Measurements from ENCODE around the gene MAML3.

The MAML3 gene

GRCh38 chr4:140069066-140069465 lies 84.9 kb downstream of the MAML3 start:
- H3K18ac ChIP-seq (ENCODE audit: low read length): no peak overlapping the region
- peaks cover 8 to 9% of the 10 kb centered on the region in 2 donors for H3K4me1 ChIP-seq (ENCODE audit: control insufficient read depth in 2 of 2, insufficient read depth in 1 of 2, low read depth in 1 of 2, low read length in 2 of 2)
- DNase-seq (ENCODE audit: low spot score): no peak
- H2AFZ ChIP-seq (ENCODE audit: low read length): no peak overlapping the region
- no peak overlapping the region for H3K4ac ChIP-seq (ENCODE audit: low read length)
- H2BK12ac ChIP-seq (ENCODE audit: low read length): no peak overlapping the region
- no peak overlapping the region for H4K8ac ChIP-seq (ENCODE audit: low read depth, low read length)
- H3K9ac ChIP-seq (ENCODE audit: low read depth, low read length, poor library complexity): no peak overlapping the region
- no peak overlapping the region for H2AK5ac ChIP-seq (ENCODE audit: low read depth, low read length)
- H4K91ac ChIP-seq (ENCODE audit: low read depth, low read length, poor library complexity): no peak overlapping the region
- no peaks in the 10 kb centered on the region for H3K79me1 ChIP-seq (ENCODE audit: low read depth, low read length)
- H3K23ac ChIP-seq (ENCODE audit: low read depth, low read length, poor library complexity): no peak overlapping the region
- no peaks in the 10 kb centered on the region for H3K27me3 ChIP-seq (ENCODE audit: control insufficient read depth in 3 of 3, insufficient read depth in 3 of 3, low read depth in 1 of 3, low read length in 3 of 3)
- no peak overlapping the region for H2BK120ac ChIP-seq (ENCODE audit: low read depth, low read length)
- WGBS, 2 donors (ENCODE audit: extremely low coverage in 2 of 2, insufficient read length in 2 of 2, insufficient replicate concordance in 1 of 2): no CpG with 5 or more reads among the region's 2 CpGs
- no peak overlapping the region for H3K27ac ChIP-seq (replicated peaks; ENCODE audit: low read length)
- H2BK5ac ChIP-seq (ENCODE audit: low read length): no peak overlapping the region
- H3K9me3 ChIP-seq (replicated peaks in 1 of 2; ENCODE audit: control insufficient read depth in 2 of 2, insufficient read depth in 1 of 2, low read depth in 1 of 2, low read length in 2 of 2): no peaks in the 10 kb centered on the region
- H3K4me3 ChIP-seq (ENCODE audit: low read length in 2 of 2): no peak overlapping the region
- H3K4me2 ChIP-seq (ENCODE audit: insufficient read depth, low read length, poor library complexity, severe bottlenecking): no peak overlapping the region
- no peak overlapping the region for H3K14ac ChIP-seq (ENCODE audit: low read length)
- no peaks in the 10 kb centered on the region for H3K36me3 ChIP-seq (replicated peaks in 1 of 2; ENCODE audit: control insufficient read depth in 2 of 2, insufficient read depth in 2 of 2, low read length in 2 of 2)
- H2BK15ac ChIP-seq (ENCODE audit: low read length): no peak overlapping the region

- no peak for DNase-seq (ENCODE audit: low spot score)
- H3K4me3 ChIP-seq (ENCODE audit: low read length in 2 of 2): no peak overlapping the region
- H3K4me1 ChIP-seq (ENCODE audit: control insufficient read depth in 2 of 2, insufficient read depth in 1 of 2, low read depth in 1 of 2, low read length in 2 of 2): peaks cover 8 to 9% of the 10 kb centered on the region in 2 donors
- no peaks in the 10 kb centered on the region for H3K27me3 ChIP-seq (ENCODE audit: control insufficient read depth in 3 of 3, insufficient read depth in 3 of 3, low read depth in 1 of 3, low read length in 3 of 3)
- no peak overlapping the region for H2AFZ ChIP-seq (ENCODE audit: low read length)
- H3K18ac ChIP-seq (ENCODE audit: low read length): no peak overlapping the region
- no peak overlapping the region for H4K91ac ChIP-seq (ENCODE audit: low read depth, low read length, poor library complexity)
- H2BK15ac ChIP-seq (ENCODE audit: low read length): no peak overlapping the region
- no peak overlapping the region for H3K9ac ChIP-seq (ENCODE audit: low read depth, low read length, poor library complexity)
- no peak overlapping the region for H2BK5ac ChIP-seq (ENCODE audit: low read length)
- no peaks in the 10 kb centered on the region for H3K36me3 ChIP-seq (replicated peaks in 1 of 2; ENCODE audit: control insufficient read depth in 2 of 2, insufficient read depth in 2 of 2, low read length in 2 of 2)
- no peak overlapping the region for H3K23ac ChIP-seq (ENCODE audit: low read depth, low read length, poor library complexity)
- no peak overlapping the region for H2AK5ac ChIP-seq (ENCODE audit: low read depth, low read length)
- no CpG with 5 or more reads among the region's 2 CpGs for WGBS, 2 donors (ENCODE audit: extremely low coverage in 2 of 2, insufficient read length in 2 of 2, insufficient replicate concordance in 1 of 2)
- no peak overlapping the region for H3K4ac ChIP-seq (ENCODE audit: low read length)
- no peak overlapping the region for H3K14ac ChIP-seq (ENCODE audit: low read length)
- no peaks in the 10 kb centered on the region for H3K79me1 ChIP-seq (ENCODE audit: low read depth, low read length)
- H3K4me2 ChIP-seq (ENCODE audit: insufficient read depth, low read length, poor library complexity, severe bottlenecking): no peak overlapping the region
- no peak overlapping the region for H2BK12ac ChIP-seq (ENCODE audit: low read length)
- no peak overlapping the region for H2BK120ac ChIP-seq (ENCODE audit: low read depth, low read length)
- H4K8ac ChIP-seq (ENCODE audit: low read depth, low read length): no peak overlapping the region
- no peaks in the 10 kb centered on the region for H3K9me3 ChIP-seq (replicated peaks in 1 of 2; ENCODE audit: control insufficient read depth in 2 of 2, insufficient read depth in 1 of 2, low read depth in 1 of 2, low read length in 2 of 2)
- no peak overlapping the region for H3K27ac ChIP-seq (replicated peaks; ENCODE audit: low read length)
Measured at GRCh38 chr4:140068271-140068670, 85.7 kb downstream of the MAML3 start.

- no peak overlapping the region for H2BK5ac ChIP-seq (ENCODE audit: low read length)
- H3K4me2 ChIP-seq (ENCODE audit: insufficient read depth, low read length, poor library complexity, severe bottlenecking): no peak overlapping the region
- no peak overlapping the region for H4K8ac ChIP-seq (ENCODE audit: low read depth, low read length)
- H3K79me1 ChIP-seq (ENCODE audit: low read depth, low read length): no peaks in the 10 kb centered on the region
- no peak overlapping the region for H2BK15ac ChIP-seq (ENCODE audit: low read length)
- H3K27ac ChIP-seq (replicated peaks; ENCODE audit: low read length): no peak overlapping the region
- no peak for DNase-seq (ENCODE audit: low spot score)
- no peak overlapping the region for H3K4ac ChIP-seq (ENCODE audit: low read length)
- H2BK120ac ChIP-seq (ENCODE audit: low read depth, low read length): no peak overlapping the region
- H4K91ac ChIP-seq (ENCODE audit: low read depth, low read length, poor library complexity): no peak overlapping the region
- no peak overlapping the region for H3K4me3 ChIP-seq (ENCODE audit: low read length in 2 of 2)
- H3K14ac ChIP-seq (ENCODE audit: low read length): no peak overlapping the region
- H2BK12ac ChIP-seq (ENCODE audit: low read length): no peak overlapping the region
- no peak overlapping the region for H2AK5ac ChIP-seq (ENCODE audit: low read depth, low read length)
- no peaks in the 10 kb centered on the region for H3K27me3 ChIP-seq (ENCODE audit: control insufficient read depth in 3 of 3, insufficient read depth in 3 of 3, low read depth in 1 of 3, low read length in 3 of 3)
- no peak overlapping the region for H2AFZ ChIP-seq (ENCODE audit: low read length)
- no peak overlapping the region for H3K9ac ChIP-seq (ENCODE audit: low read depth, low read length, poor library complexity)
- H3K23ac ChIP-seq (ENCODE audit: low read depth, low read length, poor library complexity): no peak overlapping the region
- H3K4me1 ChIP-seq (ENCODE audit: control insufficient read depth in 2 of 2, insufficient read depth in 1 of 2, low read depth in 1 of 2, low read length in 2 of 2): peaks cover 6% of the 10 kb centered on the region in 2 donors
- H3K36me3 ChIP-seq (replicated peaks in 1 of 2; ENCODE audit: control insufficient read depth in 2 of 2, insufficient read depth in 2 of 2, low read length in 2 of 2): no peaks in the 10 kb centered on the region
- H3K18ac ChIP-seq (ENCODE audit: low read length): no peak overlapping the region
- no CpG with 5 or more reads among the region's 3 CpGs for WGBS, 2 donors (ENCODE audit: extremely low coverage in 2 of 2, insufficient read length in 2 of 2, insufficient replicate concordance in 1 of 2)
- H3K9me3 ChIP-seq (replicated peaks in 1 of 2; ENCODE audit: control insufficient read depth in 2 of 2, insufficient read depth in 1 of 2, low read depth in 1 of 2, low read length in 2 of 2): no peaks in the 10 kb centered on the region
Measured at GRCh38 chr4:140066031-140066930, 87.7 kb downstream of the MAML3 start.

GRCh38 chr4:140065393-140065792 lies 88.6 kb downstream of the MAML3 start:
- Histone ChIP-seq H3K14ac (ENCODE audit: low read length) (no peak overlapping the region), H3K4me3 (ENCODE audit: low read length in 2 of 2) (no peak overlapping the region), H3K9me3 (replicated peaks in 1 of 2; ENCODE audit: control insufficient read depth in 2 of 2, insufficient read depth in 1 of 2, low read depth in 1 of 2, low read length in 2 of 2) (no peaks in the 10 kb centered on the region), H4K8ac (ENCODE audit: low read depth, low read length) (no peak overlapping the region), H3K18ac (ENCODE audit: low read length) (no peak overlapping the region), H3K4me1 (ENCODE audit: control insufficient read depth in 2 of 2, insufficient read depth in 1 of 2, low read depth in 1 of 2, low read length in 2 of 2) (no peaks in the 10 kb centered on the region), H4K91ac (ENCODE audit: low read depth, low read length, poor library complexity) (no peak overlapping the region), H3K27me3 (ENCODE audit: control insufficient read depth in 3 of 3, insufficient read depth in 3 of 3, low read depth in 1 of 3, low read length in 3 of 3) (no peaks in the 10 kb centered on the region), H2BK5ac (ENCODE audit: low read length) (no peak overlapping the region), H3K36me3 (replicated peaks in 1 of 2; ENCODE audit: control insufficient read depth in 2 of 2, insufficient read depth in 2 of 2, low read length in 2 of 2) (no peaks in the 10 kb centered on the region), H3K4me2 (ENCODE audit: insufficient read depth, low read length, poor library complexity, severe bottlenecking) (no peak overlapping the region), H2AFZ (ENCODE audit: low read length) (no peak overlapping the region), H3K27ac (replicated peaks; ENCODE audit: low read length) (no peak overlapping the region), H3K4ac (ENCODE audit: low read length) (no peak overlapping the region), H3K9ac (ENCODE audit: low read depth, low read length, poor library complexity) (no peak overlapping the region), H3K79me1 (ENCODE audit: low read depth, low read length) (no peaks in the 10 kb centered on the region), H3K23ac (ENCODE audit: low read depth, low read length, poor library complexity) (no peak overlapping the region), H2BK120ac (ENCODE audit: low read depth, low read length) (no peak overlapping the region), H2BK12ac (ENCODE audit: low read length) (no peak overlapping the region), H2AK5ac (ENCODE audit: low read depth, low read length) (no peak overlapping the region), H2BK15ac (ENCODE audit: low read length) (no peak overlapping the region)
- no CpG with 5 or more reads among the region's 2 CpGs for WGBS, 2 donors (ENCODE audit: extremely low coverage in 2 of 2, insufficient read length in 2 of 2, insufficient replicate concordance in 1 of 2)
- DNase-seq (ENCODE audit: low spot score): no peak
